Ammon's horn (tissue), 1 donor: ENCODE data around the gene GLRX.

Source experiments
- DNase-seq: peaks from one replicate; pipeline ENCODE4 v3.0.0-alpha.2; 2016; ENCODE audit warnings: low spot score

The GLRX gene

DNA sequence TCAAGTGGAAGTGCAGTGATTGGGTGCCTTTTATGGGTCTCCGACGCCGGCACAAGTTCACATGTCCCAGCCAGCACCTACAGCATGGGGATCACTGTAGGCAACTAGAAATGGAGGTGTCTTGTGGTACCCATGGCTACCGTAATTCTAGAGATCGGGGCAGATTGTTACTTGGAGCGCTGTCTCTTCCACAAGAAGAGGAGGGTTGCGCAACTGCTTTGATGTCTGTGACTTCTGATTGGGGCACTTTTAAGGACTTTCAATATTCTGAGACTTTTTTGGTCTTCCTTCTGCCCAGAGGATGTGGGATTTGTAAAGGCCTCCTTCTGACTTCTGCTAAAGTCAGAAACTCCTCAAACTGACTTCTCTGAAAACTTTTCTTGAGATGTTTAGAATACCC is 41.9 kb downstream of the GLRX start:
- DNase-seq: no peak

DNA sequence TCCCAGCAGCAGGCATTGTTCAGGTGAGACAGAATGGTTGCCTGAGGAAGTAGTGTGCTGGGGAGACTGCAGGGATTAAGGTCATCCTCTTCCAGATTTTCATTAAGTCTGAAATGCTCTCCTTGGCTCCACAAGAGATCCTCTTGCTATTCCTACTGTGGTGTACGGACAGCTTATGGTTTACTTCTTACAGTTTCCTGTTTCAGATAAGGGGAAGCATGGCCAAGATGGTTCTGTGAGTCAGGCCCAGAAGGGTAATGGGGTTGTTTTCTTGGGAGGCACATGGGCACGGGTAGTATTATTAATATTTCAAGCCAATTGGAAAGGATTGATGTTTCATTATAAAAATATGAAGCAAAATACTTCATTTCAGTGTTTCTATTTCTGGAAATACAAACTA is 42.9 kb downstream of the GLRX start:
- no peak for DNase-seq

DNA sequence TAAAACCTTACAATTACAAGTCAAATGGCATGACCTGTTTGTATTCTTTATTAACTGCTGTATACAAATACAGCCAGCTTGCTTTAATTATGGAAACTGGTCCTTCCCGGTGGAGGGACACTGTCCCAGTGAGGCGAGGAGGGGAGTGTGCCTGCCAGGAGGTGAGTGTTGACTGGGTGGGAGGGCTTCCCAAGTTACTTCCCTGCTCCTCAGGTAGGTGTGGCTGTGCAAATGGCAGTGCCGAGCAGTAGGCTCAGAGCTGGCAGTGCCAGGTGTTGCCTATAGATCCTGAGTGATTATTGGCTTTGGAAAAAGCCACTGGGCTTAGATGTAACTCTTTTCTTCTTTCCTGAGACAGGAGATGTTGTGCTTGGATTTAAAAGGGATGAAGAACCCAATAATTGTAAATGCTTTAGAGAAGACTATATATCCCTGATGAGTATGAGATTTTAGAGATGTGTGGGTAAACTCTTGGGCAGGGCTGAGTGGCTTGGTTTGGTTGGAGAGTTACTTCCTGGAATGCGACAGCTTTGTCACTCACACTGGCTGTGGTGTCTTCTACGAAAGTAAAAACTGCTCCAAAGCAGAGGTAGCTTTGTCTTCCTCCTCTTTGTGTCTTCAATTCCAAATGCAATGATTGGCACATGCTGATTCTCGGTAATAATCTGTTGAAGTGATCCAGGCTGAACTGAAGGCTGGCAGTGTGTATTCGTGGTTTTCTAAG is 43.7 kb downstream of the GLRX start:
- no peak for DNase-seq

DNA sequence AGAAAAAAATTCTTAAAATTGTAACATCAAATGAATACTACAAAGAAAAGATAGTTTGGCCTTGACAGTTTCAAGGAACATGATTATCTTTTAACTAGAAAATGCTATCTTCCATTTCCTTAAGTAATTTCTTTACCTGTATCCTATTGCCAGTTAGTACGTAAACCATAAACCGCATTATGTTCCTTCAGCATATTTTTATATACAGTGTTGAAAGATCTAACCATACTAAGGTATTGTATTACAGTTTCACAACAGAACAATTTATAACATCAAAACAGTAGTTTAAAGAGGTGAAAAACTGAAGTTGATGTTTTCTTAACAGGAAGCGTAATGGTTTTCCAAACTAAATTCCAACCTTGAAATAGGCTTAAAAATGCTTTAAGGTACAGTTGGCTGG is 45.1 kb downstream of the GLRX start:
- no peak for DNase-seq

DNA sequence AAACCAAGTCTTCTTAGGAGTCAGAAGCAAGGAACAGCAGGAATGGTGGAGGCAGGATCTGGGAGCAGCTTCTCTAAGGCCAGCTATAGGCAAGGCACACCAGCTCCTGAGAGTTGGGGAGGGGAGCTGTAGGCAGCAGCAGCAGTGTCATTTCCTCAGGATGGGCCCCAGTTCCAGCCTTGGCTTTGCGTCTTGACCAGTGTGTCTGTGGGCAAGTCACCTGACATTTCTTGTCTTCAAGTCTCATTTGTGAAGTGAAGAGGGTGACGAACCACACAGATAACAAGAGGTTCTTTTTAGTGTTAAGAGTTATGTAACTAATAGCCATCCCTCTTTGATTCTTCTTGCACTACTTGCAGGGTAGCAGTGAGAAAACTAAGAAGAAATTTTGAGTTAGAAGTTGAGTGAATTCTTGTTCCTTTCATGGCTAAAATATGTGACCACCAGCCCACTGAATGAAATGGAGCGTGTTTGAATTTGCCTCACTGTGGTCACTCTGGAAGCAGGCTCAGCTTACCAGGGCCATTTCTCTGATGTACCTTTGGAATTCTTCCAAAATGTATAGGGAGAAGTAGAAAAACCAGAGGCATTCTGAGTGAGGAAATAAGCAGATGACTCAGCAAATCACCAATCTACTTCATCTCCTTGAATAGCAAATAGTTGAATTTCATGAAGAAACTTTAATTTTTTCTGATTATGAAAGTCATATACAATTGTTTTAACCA is 49.0 kb downstream of the GLRX start:
- DNase-seq: no peak

DNA sequence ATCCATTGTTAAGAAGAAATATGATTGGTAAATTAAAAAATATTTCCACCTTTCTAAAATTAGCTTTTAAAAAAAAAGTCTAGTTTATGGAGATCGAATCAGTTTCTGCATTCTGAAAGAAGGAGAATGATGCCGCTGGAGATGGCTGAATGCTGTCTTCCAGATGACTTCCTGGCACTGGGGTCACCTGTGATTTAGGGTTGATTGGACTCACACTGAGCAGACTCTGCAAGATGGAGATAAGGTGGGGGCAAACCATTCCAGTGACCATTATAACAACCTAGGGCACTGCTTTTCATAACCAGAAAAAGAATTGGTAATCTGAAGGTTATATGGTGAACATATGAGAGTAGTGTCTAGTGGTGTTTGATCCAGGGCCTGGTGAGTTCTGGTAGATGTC is 50.6 kb downstream of the GLRX start:
- no peak for DNase-seq

DNA sequence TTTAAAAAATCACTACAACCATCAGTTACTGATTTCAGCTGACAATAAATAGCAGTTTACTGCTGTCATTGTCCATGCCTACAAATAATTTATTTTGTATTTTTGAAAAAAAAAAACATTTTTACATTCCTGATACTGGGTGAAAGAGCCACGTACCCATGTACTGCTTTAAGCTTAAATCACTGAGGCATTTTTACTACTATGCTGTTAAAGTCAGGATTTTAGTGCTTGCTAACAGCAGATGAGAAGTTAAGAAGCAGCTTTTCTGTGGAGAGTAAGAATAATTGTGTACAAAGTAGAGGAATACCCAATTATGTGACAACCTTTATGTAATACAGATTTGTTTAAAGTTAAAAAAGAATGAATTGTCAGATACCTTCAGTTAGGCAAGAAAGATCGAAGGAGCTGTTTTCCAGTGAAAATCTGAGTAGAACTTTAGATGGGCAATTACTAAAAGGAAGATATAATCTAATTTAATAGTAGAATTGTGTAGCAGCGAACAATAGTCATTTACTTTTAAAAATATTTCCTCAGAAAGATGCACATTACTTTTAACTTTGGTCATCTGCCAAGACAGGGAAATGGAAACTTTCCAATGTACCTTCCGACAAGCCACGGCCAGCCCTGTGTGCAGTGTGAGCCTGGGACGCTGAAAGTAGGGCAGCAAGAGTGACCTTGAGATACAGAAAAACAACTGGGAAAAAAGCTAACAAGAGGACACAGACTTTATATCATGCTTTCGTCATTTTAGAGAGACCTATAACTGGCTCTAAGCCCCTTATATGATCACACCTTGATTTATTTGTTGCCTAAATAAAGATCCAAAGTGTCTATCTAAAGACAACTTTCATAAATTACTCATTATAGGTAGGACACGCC is 51.5 kb downstream of the GLRX start:
- DNase-seq: no peak

DNA sequence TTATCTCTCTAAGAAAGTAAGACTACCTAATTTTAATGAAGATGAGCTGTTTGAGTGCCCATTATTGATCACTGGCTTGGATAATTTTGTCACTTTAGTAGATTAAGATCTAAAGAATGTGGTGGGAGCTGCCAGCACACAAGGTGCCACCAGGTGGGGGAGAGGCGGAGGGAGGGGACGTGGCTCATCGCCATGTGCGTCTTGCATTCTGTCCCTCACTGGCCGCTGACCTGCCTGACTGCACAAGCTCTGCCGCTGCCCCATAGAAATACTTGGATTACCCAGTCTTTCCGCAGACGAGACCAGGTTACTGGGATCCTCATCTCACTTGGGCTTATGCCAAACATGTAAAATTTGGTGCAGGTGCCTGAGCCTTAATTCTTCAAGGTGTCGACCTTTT is 53.8 kb downstream of the GLRX start:
- no peak for DNase-seq

DNA sequence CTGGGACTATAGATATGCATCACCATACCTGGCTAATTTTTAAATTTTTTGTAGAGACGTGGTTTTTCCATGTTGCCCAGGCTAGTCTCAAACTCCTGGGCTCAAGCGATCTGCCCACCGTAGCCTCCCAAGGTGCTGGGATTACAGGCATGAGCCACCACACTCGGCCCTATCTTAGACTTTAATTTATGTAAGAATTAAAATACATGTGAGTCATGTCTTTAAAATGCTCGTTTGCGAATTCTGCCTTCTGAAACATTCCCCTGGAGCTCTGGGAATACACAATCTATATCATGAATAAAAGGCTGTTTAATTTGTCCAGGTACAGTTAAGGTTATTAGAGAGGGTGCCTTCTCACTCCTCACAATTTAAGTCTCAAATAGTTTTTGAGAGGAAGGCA is 58.6 kb downstream of the GLRX start:
- no peak for DNase-seq
